HG03060 (cell line): ENCODE measurements around the gene CAMK1D.

Experiments used
- ATAC-seq: cut with Tn5 transposase; IDR thresholded peaks from one replicate; pipeline ENCODE4 v1.9.1; 2021; ENCODE audit warnings: low read depth, moderate number of reproducible peaks; ENCODE audit not compliant: unreplicated experiment

The CAMK1D gene

DNA sequence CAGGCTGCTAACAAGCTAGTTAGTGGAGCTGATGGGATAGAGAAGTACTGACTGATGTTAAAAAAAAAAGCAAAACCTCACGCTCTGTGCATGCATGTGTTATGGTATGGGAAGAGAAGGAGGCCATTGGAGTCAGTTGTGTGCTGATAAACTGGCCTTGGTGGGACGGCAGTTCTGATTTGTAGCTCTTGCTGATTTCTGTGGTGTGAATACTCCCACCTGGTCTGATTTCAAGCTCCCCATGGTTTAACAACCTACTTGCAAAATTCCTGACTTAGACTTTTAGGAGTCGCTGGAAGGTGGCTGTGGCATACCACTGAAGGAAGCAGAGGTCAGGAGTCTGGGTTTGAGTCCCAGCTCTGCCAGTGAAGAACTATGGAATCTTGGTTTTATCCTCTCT lies 15.2 kb downstream of the CAMK1D start:
- no peak for ATAC-seq

DNA sequence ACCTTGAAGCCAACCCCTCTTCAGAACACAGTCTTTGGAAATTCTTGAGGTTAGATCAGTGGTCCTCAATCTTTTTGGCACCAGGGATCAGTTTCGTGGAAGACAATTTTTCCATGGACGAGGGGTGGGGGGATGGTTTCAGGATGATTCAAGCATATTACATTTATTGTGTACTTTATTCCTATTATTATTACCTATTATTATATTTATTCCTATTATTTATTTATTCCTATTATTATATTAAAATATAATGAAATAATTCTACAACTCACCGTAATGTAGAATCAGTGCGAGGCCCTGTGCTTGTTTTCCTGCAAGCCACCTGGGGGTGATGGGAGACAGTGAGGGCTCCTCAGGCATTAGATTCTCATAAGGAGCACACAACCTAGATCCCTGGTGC lies 17.9 kb downstream of the CAMK1D start:
- no peak for ATAC-seq

DNA sequence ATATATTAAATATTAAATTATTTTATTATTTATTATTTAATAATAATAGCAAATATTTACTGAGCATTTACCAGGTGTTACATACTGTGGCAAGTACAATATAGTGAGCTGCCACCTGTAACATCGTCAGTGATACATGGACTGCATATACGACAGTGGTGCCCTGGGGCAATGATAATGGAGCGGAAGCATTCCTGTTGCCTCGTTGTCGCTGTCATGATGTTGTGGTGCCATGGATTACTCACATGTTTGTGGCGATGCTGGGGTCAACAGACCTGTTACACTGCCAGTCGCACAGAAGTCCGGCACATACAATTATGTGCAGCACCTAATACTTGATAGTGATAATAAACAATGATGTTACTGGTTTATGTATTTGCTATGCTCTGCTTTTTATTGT lies 20.6 kb downstream of the CAMK1D start:
- no peak for ATAC-seq

DNA sequence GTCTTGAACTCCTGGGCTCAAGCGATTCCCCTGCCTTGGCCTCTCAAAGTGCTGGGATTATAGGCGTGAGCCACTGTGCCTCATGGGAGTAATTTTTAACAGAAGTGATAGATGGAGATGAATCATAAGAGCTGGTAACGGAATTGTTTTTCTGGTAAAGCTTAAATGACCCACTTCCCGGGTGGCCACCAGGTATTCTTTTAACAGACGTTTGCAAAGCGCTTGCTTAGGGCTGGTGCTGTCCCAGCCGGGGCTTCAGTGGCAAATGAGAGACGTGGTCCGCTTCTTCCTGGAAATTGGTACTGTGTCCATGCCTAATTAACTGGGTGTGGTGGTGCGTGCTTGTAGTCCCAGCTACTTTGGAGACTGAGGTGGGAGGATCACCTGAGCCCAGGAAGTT lies 23.5 kb downstream of the CAMK1D start:
- no peak for ATAC-seq

DNA sequence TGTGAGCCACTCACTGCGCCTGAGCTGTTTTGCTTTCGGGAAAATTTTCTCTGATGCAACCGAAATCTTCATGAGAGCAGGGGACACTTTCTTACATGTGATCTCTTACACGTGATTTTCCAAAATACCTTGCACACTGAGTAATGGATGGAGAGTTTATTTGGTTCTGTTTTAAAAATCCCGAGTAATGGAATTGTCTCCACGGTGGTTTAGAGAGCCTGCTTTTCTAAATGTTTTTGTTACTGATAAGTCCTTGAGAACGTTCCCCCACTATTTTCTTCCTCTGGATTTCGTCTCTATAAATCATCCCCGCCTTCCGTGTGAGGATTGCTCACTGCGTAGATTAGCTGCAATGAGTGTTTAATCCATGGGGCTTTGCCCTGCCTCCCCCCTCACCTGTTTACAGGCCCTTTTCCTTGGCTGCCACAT lies 25.7 kb downstream of the CAMK1D start:
- no peak for ATAC-seq

DNA sequence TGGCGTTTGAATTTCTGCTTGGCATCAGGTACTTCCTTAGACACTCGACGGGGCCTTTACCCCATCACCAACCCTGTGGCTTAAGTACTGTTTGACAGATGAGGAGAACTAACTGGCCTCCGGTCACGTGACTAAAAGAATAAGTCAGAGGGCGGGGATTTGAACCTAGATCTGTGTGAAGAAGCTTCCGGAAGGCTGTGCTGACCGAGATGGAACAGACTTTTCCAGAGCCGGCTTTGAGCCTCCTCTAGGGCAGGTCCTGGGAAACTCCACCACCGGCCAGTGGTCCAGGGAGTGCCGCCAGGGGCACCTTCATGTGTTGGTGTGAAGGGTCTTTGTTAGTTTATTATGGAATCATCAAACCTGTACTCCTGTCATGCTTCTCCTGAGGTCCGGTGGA lies 26.9 kb downstream of the CAMK1D start:
- ATAC-seq = no peak

DNA sequence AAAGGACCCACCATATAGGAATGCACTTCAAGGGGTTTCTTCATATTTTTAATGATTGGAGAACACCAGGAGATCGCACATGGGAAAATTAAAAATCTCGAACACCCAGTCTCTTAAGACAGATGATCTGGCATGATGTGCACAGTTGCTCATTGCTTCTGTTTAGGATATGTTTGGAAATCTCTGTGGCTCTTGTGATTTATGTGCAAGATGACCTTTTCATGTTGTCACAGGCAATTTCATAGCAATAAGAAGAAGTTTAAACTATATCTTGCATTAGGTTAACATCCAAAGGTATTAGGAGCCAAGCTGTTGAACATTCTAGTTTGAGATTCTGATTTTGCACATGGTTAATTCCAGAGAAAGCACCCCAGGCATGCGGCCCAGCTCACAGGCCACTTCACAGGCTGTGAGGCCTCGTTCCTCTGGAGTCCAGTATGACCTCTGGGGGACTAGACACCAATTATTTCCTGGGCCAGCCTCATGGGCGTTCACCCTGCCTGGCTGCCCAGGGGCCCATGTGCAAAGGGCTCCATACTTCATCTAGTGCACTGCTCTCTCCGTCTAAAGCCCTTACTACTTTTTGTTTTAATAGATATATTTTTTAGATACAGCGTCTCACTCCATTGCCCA lies 28.4 kb downstream of the CAMK1D start:
- ATAC-seq = no peak

DNA sequence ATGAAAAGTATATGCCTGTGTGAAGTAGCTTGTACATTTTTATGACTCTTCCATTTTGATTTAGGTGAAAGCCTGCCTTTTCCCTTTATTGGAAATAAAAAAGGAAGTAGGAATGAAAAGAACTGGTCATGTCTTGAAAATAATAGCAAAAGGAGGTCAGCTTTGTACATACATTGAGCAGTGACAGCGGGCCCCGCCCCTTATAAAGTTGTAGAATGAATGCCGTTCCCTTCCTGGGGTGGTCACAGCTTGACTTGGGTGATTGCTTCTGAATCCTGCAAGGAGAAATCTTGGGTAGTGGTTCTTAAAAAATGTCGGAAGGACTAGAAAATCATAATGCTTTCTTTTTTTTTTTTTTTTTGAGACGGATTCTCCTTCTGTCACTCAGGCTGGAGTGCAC lies 31.7 kb downstream of the CAMK1D start:
- no peak for ATAC-seq

DNA sequence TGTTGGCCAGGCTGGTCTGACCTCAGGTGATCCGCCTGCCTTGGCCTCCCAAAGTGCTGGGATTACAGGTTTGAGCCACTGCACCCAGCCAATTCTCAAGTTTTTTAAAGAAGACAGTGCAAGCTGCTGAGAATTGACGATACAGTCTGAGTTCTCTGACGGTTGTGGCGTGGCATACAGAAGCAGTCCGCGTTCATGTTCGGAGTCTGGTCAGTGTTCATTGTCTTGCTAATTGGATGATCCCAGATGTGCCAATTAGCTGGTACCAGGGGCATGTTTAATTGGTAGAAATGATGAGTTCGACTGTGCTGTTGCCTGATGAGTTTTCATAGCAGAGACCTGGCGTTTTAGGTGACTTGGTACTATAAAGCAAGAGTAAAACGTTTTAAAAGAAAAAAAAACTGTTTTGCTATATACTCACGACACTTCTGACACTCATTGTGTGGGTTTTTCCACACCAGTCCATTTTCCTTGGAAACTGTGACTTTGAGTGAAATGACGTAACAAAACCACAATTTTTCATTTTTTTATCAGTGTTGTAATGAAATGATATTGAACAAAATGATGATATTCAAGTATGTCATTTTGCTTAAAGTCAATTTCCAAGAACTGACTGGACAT lies 32.3 kb downstream of the CAMK1D start:
- no peak for ATAC-seq

DNA sequence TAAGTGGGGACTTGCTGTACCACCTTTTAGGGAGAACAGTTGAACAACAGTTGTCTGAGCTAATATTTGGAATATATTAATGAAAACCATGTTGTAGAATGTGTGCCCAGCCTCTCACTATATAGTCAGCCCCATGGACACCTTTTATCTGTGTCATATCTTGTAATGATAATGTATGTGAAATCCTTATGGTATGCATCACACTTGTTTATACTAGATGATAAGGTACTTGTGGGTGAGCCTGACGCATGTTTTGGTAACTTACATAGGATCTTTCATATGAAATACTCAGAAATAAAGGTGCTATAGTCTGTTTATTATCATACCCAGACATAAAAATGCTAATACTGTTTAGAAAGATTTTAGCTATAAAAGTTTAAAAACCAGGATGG lies 32.8 kb downstream of the CAMK1D start:
- ATAC-seq = no peak

DNA sequence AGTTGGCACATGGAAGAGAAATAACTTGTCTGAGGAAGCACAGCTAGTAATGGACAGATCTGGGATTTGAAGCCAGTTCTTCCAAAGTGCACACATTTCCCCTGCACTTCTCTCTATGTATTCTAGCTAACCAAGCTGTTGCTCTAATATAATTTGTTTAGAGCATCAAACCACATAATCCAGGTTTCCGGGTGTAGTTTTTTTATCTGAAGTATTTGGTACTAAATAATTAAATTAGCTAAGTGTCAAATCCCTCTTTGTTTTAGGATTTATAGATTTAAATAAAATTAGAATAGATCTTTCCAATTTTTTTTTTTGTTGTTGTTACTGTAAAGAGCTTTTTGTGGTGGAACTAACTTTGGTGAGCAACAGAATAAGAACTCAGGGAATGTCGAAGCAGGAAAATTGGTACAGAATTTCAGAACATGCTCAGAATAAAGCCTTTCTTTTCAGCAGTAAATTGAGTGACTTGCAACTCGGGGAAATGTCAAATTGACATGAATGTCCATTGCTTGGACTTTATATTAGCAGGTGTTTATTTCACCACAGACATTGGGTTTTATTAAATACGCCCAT lies 33.7 kb downstream of the CAMK1D start:
- ATAC-seq = no peak

DNA sequence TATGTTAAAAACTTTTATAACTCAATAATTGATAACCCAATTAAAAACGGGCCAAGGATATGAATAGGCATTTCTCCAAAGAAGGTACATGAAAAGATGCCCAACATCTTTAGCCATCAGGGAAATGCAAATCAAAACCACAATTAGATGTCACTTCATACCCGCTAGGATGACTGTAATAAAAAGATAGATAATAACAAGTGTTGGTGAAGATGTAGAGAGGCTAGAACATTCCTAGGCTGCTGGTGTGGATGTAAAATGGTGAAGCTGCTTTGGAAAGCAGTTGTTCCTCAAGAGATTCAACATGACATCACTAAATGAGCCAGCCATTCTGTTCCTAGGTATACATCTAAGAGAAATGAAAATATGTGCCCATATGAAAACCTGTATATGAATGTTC lies 35.6 kb downstream of the CAMK1D start:
- ATAC-seq = no peak

DNA sequence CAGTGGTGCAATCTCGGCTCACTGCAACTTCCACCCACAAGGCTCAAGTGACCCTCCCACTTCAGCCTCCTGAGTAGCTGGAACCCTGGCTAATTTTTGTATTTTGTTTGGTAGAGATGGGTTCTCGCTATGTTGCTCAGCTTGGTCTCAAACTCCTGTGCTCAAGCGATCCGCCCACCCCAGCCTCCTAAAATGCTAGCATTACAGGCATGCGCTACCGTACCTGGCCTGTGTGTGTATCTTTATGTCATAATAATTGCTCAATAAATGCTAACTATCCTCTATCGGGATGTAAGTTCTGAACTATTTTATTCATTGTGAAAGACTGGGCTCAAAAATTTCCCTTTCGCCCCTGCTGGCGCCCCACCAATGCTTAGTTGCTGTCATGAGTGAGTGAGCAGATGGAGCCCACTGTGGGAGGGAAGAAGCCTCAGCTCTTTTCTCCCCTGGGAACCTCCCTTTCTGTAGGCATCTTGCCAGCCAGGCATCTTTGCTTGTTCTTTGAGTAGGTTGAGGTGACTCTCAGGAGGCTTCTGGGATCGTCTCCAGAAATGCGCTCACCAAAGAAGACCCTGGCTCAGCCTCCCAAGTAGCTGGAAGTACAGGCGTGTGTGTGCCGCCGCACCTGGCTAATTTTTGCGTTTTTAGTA lies 38.3 kb downstream of the CAMK1D start:
- ATAC-seq = no peak

DNA sequence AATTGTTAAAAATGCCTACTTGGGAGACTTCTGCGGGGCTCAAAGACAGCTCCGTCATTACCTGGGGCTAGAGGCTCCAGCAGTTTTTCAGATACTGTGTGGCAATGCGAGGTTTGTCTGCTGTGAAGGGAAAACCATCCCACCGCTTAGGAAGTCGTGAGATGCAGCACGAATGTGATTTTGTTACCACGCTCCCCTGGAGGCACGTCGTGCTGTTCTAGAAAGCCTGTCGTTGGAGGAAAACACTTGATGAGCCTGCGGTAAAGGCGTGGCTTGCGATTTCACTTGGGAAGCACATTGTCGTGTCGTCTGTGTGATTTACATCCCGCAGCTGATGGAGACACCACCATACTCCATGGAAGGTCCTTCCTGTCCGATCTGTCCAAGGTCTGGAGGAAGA lies 39.3 kb downstream of the CAMK1D start:
- no peak for ATAC-seq

DNA sequence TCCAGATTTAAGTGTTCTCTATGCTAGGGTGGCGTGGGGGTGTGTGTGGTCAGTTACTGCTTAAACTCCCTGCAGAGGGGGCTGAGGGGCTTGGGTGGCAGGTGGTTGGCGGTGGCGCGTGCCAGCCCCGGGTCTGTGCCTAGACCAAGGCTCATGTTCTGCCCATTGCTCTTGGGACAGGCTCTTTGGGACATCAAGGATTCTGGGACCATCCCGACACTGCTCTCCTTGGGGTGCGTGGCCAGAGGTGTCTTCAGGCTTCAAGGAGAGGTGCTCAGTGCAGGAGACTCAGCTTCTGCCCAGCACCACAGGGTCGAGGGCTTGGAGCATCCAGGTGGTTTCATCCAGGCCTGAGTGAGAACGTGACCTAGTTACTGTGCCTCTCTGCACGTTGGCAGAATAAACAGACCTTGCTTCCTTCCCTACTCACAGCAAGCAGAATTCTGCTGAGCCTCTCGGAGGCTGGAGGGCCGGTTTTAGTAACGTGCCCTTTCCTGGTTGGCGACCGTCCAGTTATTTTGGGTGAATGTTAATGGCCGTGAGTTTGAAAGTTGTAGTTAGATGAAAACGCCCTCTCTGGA lies 39.9 kb downstream of the CAMK1D start:
- no peak for ATAC-seq

DNA sequence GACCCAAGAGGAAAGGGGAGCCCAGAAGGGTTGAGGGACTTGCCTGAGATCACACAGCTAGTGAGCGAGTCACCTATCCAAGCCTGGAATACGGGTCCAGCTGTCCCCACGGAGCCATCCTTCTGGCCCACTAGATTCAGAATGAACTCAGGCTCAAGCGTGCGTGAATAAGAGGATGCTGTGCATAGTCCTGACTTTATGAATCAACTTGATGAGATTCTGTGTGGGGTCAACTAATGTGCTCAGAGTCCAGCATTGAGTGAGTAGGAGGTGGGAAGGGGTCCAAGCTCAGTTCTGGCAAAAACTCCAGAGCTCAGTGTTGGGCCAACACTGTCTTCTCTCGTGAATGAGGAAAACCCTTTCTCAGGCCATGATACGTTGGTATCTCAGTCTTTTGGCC lies 41.4 kb downstream of the CAMK1D start:
- ATAC-seq = no peak

DNA sequence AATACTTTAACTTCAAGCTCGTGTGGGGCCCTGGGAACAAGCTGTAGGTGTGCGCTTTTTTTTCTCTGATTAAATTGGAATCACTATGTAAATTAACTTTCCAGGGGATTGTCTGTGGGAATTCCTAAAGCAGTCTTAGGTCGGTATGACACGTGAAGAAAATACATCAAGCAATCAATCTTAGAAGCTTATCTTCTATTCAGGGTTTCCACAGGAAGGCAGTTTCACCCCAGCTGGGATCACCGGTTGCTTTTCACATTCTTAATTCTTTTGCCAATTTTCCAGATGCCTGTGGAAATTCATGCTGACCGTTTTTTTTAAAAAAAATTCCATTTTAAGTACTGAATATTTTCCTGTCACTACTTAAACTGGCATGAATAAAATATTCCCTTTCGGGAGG lies 41.9 kb downstream of the CAMK1D start:
- ATAC-seq = no peak

DNA sequence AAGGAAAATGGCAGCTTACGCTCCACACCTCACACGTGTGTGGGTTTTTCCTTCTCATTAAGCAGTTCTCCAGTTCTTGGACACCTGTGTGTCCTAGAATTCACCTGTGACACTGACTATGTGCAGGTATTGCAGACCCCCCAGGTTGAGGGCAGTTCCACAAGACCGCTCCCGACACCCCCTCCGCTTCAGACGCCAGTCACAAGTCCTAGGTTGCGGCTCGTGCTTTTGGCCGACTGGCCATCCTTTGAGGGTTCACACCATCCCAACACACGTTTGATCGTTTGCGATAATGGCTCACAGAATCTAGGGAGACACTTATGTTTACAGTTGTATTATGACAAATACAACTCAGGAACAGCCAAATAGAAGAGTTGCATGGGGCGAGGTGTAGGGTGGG lies 44.5 kb downstream of the CAMK1D start:
- ATAC-seq = no peak

DNA sequence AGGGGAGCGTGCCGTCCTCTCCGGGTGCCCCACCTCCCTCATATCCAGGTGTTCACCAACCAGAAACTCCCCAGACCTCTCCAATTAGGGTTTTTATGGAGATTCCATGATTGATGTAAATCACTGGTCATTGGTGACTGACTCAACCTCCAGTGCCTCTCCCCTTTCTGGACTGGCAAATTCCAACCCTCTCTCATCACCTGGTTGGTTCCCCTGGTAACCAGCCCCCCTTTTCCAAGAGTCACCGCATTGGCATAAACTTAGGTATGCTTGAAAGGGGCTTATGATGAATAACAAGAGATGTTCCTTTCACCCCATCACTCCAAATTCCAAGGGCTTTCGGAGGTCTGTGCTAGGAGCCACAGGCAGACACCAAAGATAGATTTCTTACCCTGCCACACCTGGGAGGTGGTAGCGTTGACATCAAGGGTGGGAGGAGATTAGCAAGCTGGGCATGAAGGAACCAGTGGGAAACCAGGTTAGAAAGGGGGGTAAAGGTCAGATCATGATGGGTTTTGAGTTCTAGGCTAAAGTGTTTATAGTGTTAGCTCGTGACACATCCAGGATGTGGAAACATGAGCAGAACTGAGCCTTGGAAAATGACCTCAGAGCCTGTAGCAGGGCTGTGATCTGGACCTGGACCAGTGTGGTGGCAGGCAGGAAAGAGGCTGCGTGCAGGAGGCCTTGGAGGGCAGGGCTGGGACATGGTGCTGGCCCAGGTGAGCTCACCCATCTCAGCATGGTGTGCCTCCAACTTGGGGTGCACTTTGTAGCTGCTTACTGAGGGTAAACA lies 45.1 kb downstream of the CAMK1D start:
- no peak for ATAC-seq

DNA sequence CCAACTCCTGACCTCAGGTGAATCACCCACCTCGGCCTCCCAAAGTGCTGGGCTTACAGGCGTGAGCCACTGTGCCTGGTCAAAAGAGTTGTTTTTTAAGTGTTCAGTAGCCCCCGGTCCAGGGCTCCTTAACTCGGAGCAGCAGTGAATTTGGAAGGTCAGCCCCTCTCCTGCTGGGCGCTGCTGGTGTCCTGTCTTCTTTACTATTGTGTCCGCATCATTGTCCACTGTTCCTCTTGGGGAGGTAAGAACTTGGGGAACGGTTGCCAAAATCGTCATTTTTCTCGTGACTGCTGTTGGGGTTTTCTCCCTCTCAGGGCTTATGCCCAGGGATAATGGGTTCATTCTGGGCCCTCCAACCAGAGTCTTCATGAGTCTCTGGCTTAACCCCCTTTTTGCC lies 46.7 kb downstream of the CAMK1D start:
- ATAC-seq = no peak

DNA sequence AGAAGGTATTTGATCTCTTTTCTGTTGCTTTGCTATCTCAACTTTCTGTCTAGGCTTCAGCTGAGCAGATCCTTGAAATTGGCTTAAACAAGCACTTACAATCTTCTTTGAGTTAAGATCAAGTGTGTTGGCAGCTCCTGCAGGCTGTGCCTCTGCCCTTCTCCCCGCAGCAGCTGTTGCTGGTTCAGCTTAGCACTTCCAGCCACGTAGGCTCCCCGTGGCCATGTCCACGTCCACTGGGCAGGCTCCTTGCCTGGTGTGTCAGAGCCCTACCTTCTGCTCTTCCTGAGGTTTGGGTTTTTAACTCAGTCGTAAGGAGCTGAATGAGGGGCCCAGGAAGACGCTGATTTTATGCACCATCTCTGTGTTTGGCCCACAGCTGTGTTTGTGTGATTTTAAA lies 47.2 kb downstream of the CAMK1D start:
- no peak for ATAC-seq
